Measurements from ENCODE around the gene OGFOD2.

Gene OGFOD2

GRCh38 chr12:123000578-123000977 lies 25.5 kb downstream of the OGFOD2 start:
- no peak overlapping the region for H3K27ac ChIP-seq (ENCODE audit: low read length)
- H3K79me2 ChIP-seq (ENCODE audit: low read length) = no peaks in the 10 kb centered on the region
- no peaks in the 10 kb centered on the region for H3K36me3 ChIP-seq (replicated peaks; ENCODE audit: insufficient read depth, low read length)

GRCh38 chr12:123001464-123001863 lies 26.4 kb downstream of the OGFOD2 start:
- no peak for DNase-seq
- Histone ChIP-seq H3K36me3 (replicated peaks; ENCODE audit: insufficient read depth, low read length) (no peaks in the 10 kb centered on the region), H3K4me1 (ENCODE audit: low read length) (no peaks in the 10 kb centered on the region), H4K20me1 (ENCODE audit: insufficient read depth, low read length) (no peaks in the 10 kb centered on the region), H2AFZ (ENCODE audit: low read length) (no peak overlapping the region), H3F3A (ENCODE audit: insufficient read depth, low read length) (no peaks in the 10 kb centered on the region), H3K4me3 (ENCODE audit: low read length) (no peak overlapping the region), H3K9me3 (replicated peaks; ENCODE audit: insufficient read depth, low read length) (no peaks in the 10 kb centered on the region), H3K4me2 (ENCODE audit: low read depth, low read length) (no peak overlapping the region), H3K9me2 (replicated peaks; ENCODE audit: insufficient read depth, low read length) (no peaks in the 10 kb centered on the region), H3K79me2 (ENCODE audit: low read length) (no peaks in the 10 kb centered on the region), H3K9ac (ENCODE audit: low read length) (no peak overlapping the region), H3K27ac (ENCODE audit: low read length) (no peak overlapping the region), H3K27me3 (replicated peaks; ENCODE audit: insufficient read depth, low read length) (no peaks in the 10 kb centered on the region)
- TF ChIP-seq, protein P1, sequence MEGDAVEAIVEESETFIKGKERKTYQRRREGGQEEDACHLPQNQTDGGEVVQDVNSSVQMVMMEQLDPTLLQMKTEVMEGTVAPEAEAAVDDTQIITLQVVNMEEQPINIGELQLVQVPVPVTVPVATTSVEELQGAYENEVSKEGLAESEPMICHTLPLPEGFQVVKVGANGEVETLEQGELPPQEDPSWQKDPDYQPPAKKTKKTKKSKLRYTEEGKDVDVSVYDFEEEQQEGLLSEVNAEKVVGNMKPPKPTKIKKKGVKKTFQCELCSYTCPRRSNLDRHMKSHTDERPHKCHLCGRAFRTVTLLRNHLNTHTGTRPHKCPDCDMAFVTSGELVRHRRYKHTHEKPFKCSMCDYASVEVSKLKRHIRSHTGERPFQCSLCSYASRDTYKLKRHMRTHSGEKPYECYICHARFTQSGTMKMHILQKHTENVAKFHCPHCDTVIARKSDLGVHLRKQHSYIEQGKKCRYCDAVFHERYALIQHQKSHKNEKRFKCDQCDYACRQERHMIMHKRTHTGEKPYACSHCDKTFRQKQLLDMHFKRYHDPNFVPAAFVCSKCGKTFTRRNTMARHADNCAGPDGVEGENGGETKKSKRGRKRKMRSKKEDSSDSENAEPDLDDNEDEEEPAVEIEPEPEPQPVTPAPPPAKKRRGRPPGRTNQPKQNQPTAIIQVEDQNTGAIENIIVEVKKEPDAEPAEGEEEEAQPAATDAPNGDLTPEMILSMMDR (IDR thresholded peaks at IDR 0.05; ENCODE audit: low read length) = no peak
- TF ChIP-seq EZH2phosphoT487 (IDR thresholded peaks at IDR 0.05; ENCODE audit: low read length) = no peak
- no peak for TF ChIP-seq EZH2 (optimal IDR thresholded peaks at IDR 0.05; ENCODE audit: low read depth, low read length)

More at GRCh38 chr12:123000578-123000977, 25.5 kb downstream of the OGFOD2 start:
- no peak for DNase-seq
- Histone ChIP-seq H3K9ac (ENCODE audit: low read length) (no peak overlapping the region), H3K9me2 (replicated peaks; ENCODE audit: insufficient read depth, low read length) (no peaks in the 10 kb centered on the region), H2AFZ (ENCODE audit: low read length) (no peak overlapping the region), H3K9me3 (replicated peaks; ENCODE audit: insufficient read depth, low read length) (no peaks in the 10 kb centered on the region), H3F3A (ENCODE audit: insufficient read depth, low read length) (no peaks in the 10 kb centered on the region), H3K4me3 (ENCODE audit: low read length) (no peak overlapping the region), H4K20me1 (ENCODE audit: insufficient read depth, low read length) (no peaks in the 10 kb centered on the region), H3K4me2 (ENCODE audit: low read depth, low read length) (no peak overlapping the region), H3K27me3 (replicated peaks; ENCODE audit: insufficient read depth, low read length) (no peaks in the 10 kb centered on the region), H3K4me1 (ENCODE audit: low read length) (no peaks in the 10 kb centered on the region)
- TF ChIP-seq EZH2phosphoT487 (IDR thresholded peaks at IDR 0.05; ENCODE audit: low read length) = no peak
- TF ChIP-seq, protein P1 (IDR thresholded peaks at IDR 0.05; ENCODE audit: low read length) = no peak
- no peak for TF ChIP-seq EZH2 (optimal IDR thresholded peaks at IDR 0.05; ENCODE audit: low read depth, low read length)

DNA sequence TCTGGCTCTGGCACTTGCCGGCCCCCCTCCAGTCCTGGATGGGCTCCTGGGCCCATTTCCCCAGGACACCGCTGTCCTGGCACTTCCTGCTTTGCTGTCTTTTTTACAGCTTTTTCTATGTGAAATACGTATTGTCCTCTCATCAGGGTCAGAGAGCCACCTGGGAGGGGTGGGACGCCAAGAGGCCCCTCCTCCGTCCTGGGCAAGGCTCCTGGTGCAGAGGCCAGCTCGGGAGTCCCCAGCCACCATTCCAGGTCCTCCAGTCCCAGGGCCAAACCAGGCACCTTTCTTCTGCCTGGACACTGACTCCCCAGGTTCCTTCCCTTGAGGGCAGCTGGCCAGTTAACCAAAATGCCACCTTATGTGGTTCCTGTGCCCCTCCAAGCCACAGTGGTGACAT lies 28.2 kb downstream of the OGFOD2 start:
- Histone ChIP-seq H3K27ac (ENCODE audit: low read length) (no peak overlapping the region), H3K9ac (ENCODE audit: low read length) (no peak overlapping the region), H3K36me3 (replicated peaks; ENCODE audit: insufficient read depth, low read length) (no peaks in the 10 kb centered on the region), H3K27me3 (replicated peaks; ENCODE audit: insufficient read depth, low read length) (no peaks in the 10 kb centered on the region), H3K9me3 (replicated peaks; ENCODE audit: insufficient read depth, low read length) (no peaks in the 10 kb centered on the region), H3K79me2 (ENCODE audit: low read length) (no peaks in the 10 kb centered on the region), H2AFZ (ENCODE audit: low read length) (no peak overlapping the region), H4K20me1 (ENCODE audit: insufficient read depth, low read length) (no peaks in the 10 kb centered on the region), H3F3A (ENCODE audit: insufficient read depth, low read length) (no peaks in the 10 kb centered on the region), H3K4me1 (ENCODE audit: low read length) (no peaks in the 10 kb centered on the region), H3K9me2 (replicated peaks; ENCODE audit: insufficient read depth, low read length) (no peaks in the 10 kb centered on the region), H3K4me2 (ENCODE audit: low read depth, low read length) (no peak overlapping the region), H3K4me3 (ENCODE audit: low read length) (no peak overlapping the region)
- no peak for DNase-seq
- TF ChIP-seq, protein P1 (IDR thresholded peaks at IDR 0.05; ENCODE audit: low read length) = no peak
- TF ChIP-seq EZH2phosphoT487 (IDR thresholded peaks at IDR 0.05; ENCODE audit: low read length) = no peak
- TF ChIP-seq EZH2 (optimal IDR thresholded peaks at IDR 0.05; ENCODE audit: low read depth, low read length) = no peak

Data from MM.1S (cell line).